Prostate gland (tissue), 2 donors: ENCODE results near the gene MAPK8IP3.

ENCODE experiments used
- CTCF ChIP-seq, 4 experiments: fragments of 200-600 bp in 2 of 4; fragments of 450-650 bp in 2 of 4; sonication (generic) in 2 of 4; IDR thresholded peaks; 1 replicate in 3 of 4; 2 replicates in 1 of 4; pipeline ENCODE4 v1.5.1; 2016 to 2019; ENCODE audit warnings: antibody characterized with exemption in 4 of 4, mild to moderate bottlenecking in 2 of 4, moderate library complexity in 2 of 4
- POLR2A ChIP-seq: fragments of 450-650 bp; IDR thresholded peaks from one replicate; pipeline ENCODE4 v1.6.1; 2016; ENCODE audit warnings: antibody characterized with exemption, mild to moderate bottlenecking
- POLR2AphosphoS5 ChIP-seq: sonication (generic); formaldehyde crosslinking; IDR thresholded peaks from one replicate; pipeline ENCODE4 v1.6.1; 2017; ENCODE audit warnings: antibody characterized with exemption

GRCh38 chr16:1817716-1818115 is 111.7 kb downstream of the MAPK8IP3 start:
- TF ChIP-seq CTCF (IDR thresholded peaks at IDR 0.05) (no peak), POLR2AphosphoS5 (no peak), POLR2A (no peak)
